HL-60 (cell line): ENCODE data around the gene MT1B.

Source experiments
- DNase-seq, 2 experiments: peaks; one replicate each; pipeline ENCODE4 v3.0.0-alpha.2; 2010 to 2020; ENCODE audit warnings: low read depth in 1 of 2, low spot score in 1 of 2
- H3K27ac ChIP-seq: fragments of 250-450 bp; sonication (Bioruptor Pico); replicated peaks from 2 replicates; pipeline ENCODE4 v1.5.1; 2020; ENCODE audit warnings: mild to moderate bottlenecking, moderate library complexity
- H3K27me3 ChIP-seq: fragments of 250-450 bp; sonication (Bioruptor Pico); 2 replicates; pipeline ENCODE4 v1.5.1; 2021; ENCODE audit warnings: mild to moderate bottlenecking, moderate library complexity; ENCODE audit not compliant: insufficient read depth, poor library complexity, severe bottlenecking
- H3K4me3 ChIP-seq: replicated peaks from 2 replicates; pipeline ENCODE4 v1.5.1; 2011; ENCODE audit warnings: mild to moderate bottlenecking, control low read depth, low read length; ENCODE audit not compliant: insufficient read depth
- GABPA ChIP-seq: IDR thresholded peaks from 2 replicates; pipeline ENCODE4 v1.6.1; 2012; ENCODE audit warnings: low read depth
- POLR2AphosphoS5 ChIP-seq: IDR thresholded peaks from 2 replicates; pipeline ENCODE4 v1.6.1; 2012; ENCODE audit warnings: low read depth
- SPI1 ChIP-seq: IDR thresholded peaks from 2 replicates; pipeline ENCODE4 v1.6.1; 2012; ENCODE audit warnings: low read depth, mild to moderate bottlenecking, borderline replicate concordance
- TF ChIP-seq, protein P1 (sequence below): IDR thresholded peaks from one replicate; pipeline ENCODE4 v1.5.1; 2011; ENCODE audit warnings: low read length, control low read depth, inconsistent platforms; ENCODE audit not compliant: insufficient read depth
- TF ChIP-seq, protein P2 (sequence below): IDR thresholded peaks from 2 replicates; pipeline ENCODE4 v1.6.1; 2012; ENCODE audit warnings: low read depth; ENCODE audit not compliant: insufficient replicate concordance

Gene MT1B

DNA sequence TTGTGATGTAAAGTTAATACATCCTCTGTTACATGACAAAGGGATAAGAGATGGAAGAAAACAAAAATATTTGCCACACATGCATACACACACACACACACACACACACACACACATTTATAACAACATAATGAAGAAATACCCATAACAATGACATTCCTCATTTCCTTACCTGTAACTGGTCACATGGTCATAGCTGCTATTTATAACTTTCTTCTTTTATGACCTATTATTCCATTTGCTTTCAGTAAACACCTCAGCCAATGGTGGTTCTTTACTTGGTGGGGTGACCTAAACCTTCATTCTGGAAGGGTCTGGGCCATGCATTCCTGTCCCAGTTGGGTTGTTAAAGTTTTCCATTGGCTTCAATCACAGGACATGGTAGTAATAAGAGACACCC, 38.0 kb upstream of the MT1B start:
- no peak overlapping the region for H3K4me3 ChIP-seq
- no peak for DNase-seq
- H3K27me3 ChIP-seq, result peaks cover 11% of the 10 kb centered on the region
- no peak for TF ChIP-seq SPI1
- TF ChIP-seq, protein P1, sequence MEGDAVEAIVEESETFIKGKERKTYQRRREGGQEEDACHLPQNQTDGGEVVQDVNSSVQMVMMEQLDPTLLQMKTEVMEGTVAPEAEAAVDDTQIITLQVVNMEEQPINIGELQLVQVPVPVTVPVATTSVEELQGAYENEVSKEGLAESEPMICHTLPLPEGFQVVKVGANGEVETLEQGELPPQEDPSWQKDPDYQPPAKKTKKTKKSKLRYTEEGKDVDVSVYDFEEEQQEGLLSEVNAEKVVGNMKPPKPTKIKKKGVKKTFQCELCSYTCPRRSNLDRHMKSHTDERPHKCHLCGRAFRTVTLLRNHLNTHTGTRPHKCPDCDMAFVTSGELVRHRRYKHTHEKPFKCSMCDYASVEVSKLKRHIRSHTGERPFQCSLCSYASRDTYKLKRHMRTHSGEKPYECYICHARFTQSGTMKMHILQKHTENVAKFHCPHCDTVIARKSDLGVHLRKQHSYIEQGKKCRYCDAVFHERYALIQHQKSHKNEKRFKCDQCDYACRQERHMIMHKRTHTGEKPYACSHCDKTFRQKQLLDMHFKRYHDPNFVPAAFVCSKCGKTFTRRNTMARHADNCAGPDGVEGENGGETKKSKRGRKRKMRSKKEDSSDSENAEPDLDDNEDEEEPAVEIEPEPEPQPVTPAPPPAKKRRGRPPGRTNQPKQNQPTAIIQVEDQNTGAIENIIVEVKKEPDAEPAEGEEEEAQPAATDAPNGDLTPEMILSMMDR, result no peak
- TF ChIP-seq, protein P2, sequence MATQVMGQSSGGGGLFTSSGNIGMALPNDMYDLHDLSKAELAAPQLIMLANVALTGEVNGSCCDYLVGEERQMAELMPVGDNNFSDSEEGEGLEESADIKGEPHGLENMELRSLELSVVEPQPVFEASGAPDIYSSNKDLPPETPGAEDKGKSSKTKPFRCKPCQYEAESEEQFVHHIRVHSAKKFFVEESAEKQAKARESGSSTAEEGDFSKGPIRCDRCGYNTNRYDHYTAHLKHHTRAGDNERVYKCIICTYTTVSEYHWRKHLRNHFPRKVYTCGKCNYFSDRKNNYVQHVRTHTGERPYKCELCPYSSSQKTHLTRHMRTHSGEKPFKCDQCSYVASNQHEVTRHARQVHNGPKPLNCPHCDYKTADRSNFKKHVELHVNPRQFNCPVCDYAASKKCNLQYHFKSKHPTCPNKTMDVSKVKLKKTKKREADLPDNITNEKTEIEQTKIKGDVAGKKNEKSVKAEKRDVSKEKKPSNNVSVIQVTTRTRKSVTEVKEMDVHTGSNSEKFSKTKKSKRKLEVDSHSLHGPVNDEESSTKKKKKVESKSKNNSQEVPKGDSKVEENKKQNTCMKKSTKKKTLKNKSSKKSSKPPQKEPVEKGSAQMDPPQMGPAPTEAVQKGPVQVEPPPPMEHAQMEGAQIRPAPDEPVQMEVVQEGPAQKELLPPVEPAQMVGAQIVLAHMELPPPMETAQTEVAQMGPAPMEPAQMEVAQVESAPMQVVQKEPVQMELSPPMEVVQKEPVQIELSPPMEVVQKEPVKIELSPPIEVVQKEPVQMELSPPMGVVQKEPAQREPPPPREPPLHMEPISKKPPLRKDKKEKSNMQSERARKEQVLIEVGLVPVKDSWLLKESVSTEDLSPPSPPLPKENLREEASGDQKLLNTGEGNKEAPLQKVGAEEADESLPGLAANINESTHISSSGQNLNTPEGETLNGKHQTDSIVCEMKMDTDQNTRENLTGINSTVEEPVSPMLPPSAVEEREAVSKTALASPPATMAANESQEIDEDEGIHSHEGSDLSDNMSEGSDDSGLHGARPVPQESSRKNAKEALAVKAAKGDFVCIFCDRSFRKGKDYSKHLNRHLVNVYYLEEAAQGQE, result no peak
- TF ChIP-seq POLR2AphosphoS5, result no peak
- no peak for TF ChIP-seq GABPA
- no peak overlapping the region for H3K27ac ChIP-seq

DNA sequence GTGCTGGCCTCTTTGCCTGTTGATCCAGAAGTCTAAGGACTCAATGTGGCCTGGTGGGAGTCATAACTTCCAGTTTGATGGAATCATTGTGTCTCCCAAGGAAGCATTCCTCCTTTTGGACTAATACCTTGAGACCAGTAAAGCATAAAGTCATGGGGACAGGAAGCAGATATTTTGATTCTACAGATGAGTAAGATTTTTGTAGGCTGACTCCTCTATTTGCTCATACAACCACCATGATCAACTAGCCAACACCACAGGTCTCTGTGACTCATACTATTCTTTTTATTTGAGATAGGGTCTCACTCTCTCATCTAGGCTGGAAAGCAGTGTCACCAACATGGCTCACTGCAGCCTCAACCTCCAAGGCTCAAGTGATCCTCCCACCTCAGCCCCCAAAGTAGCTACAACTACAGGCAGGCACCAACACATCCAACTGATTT, 37.1 kb upstream of the MT1B start:
- no peak overlapping the region for H3K4me3 ChIP-seq
- H3K27me3 ChIP-seq, result peaks cover 11% of the 10 kb centered on the region
- TF ChIP-seq, protein P1, result no peak
- no peak for TF ChIP-seq SPI1
- TF ChIP-seq GABPA, result no peak
- no peak for TF ChIP-seq POLR2AphosphoS5
- TF ChIP-seq, protein P2, result no peak
- H3K27ac ChIP-seq, result no peak overlapping the region
- no peak for DNase-seq

DNA sequence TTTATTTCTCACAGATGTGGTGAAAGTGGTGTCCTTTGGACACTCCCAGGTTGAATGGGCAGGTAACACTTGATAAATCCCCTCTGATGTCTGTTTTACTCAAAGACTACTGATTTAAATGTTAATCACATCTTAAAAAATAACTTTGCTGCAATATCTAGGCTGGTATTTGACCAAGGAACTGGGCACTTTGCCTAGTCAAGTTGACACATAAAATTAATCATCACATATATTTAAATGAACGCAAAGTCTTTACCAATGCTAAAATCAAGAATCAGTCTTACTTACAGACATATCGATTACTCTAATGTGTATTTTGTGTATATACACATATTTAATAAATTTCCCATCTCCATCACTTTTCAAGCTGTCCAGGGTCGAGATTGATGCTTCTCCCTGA, 36.3 kb upstream of the MT1B start:
- TF ChIP-seq, protein P2, result no peak
- no peak for TF ChIP-seq GABPA
- TF ChIP-seq, protein P1, result no peak
- TF ChIP-seq SPI1, result no peak
- no peak for TF ChIP-seq POLR2AphosphoS5
- DNase-seq, result no peak
- H3K27me3 ChIP-seq, result peaks cover 11% of the 10 kb centered on the region
- H3K27ac ChIP-seq, result no peak overlapping the region
- no peak overlapping the region for H3K4me3 ChIP-seq
